Right lobe of liver (tissue), 4 donors: Measurements from ENCODE around the gene LPAR6.

ENCODE experiments used
- POLR2A ChIP-seq: fragments of 450-650 bp; IDR thresholded peaks from one replicate; pipeline ENCODE4 v1.6.1; 2017; ENCODE audit warnings: antibody characterized with exemption, mild to moderate bottlenecking
- TF ChIP-seq, protein P1 (sequence below), 4 donors: fragments of 200-600 bp in 3 of 4; fragments of 450-650 bp in 1 of 4; IDR thresholded peaks; one replicate each; pipeline versions ENCODE4 v1.5.1 to v1.8.0; 2016 to 2022; ENCODE audit warnings: antibody characterized with exemption in 4 of 4, mild to moderate bottlenecking in 2 of 4
- donor health status: DM: no; HTN: no; CAD: no.
- donor health status: DM: no; HTN: no; CAD: no.
- donor health status: DM: no; HTN: yes; CAD: no.

DNA sequence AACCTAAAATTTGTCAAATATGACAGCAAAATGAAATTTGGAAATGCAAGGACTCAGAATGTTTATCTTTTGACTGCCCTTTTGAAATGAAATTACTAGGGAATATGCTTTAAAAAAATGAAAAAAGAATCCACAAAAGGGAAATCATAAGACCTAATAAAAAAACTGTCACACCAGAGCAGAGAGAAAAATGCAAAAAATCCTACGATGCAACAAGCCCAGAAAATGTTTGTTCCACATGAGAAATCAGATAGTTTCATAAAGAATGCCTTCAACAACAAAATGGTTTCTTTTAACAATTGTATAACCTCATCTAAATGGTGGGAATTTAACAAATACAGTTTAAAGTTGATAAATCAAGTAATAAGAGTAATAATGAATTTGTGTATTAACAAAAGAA lies 8.0 kb downstream of the LPAR6 start:
- TF ChIP-seq, protein P1, sequence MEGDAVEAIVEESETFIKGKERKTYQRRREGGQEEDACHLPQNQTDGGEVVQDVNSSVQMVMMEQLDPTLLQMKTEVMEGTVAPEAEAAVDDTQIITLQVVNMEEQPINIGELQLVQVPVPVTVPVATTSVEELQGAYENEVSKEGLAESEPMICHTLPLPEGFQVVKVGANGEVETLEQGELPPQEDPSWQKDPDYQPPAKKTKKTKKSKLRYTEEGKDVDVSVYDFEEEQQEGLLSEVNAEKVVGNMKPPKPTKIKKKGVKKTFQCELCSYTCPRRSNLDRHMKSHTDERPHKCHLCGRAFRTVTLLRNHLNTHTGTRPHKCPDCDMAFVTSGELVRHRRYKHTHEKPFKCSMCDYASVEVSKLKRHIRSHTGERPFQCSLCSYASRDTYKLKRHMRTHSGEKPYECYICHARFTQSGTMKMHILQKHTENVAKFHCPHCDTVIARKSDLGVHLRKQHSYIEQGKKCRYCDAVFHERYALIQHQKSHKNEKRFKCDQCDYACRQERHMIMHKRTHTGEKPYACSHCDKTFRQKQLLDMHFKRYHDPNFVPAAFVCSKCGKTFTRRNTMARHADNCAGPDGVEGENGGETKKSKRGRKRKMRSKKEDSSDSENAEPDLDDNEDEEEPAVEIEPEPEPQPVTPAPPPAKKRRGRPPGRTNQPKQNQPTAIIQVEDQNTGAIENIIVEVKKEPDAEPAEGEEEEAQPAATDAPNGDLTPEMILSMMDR (IDR thresholded peaks at IDR 0.05) = no peak
- no peak for TF ChIP-seq POLR2A
